Measurements from ENCODE around the gene GCNT2. TPM values are rescaled to one million over a fixed set of nuclear protein-coding genes. Genes with fewer than 3 reads are reported as not detected.

Gene GCNT2
- polyA plus RNA-seq, 3 donors = 3.5 to 10.0 (median 4.3) TPM

DNA sequence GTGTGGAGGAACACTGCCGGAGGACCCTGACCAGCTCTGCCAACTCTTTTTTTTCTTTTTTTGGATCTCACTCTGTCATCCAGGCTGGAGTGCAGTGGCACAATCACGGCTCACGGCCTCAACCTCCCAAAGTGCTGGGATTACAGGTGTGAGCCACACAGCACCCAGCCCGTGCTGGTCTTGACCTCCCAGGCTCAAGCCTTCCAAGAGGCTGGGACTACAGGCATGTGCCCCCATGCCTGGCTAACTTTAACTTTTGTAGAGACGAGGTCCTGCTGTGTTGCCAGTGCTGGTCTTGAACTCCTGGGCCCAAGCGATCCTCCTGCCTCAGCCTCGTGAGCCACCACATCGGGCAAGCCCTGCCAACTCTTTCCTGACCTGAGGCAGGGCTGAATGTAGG, 11.2 kb downstream of the GCNT2 start:
- Mint-ChIP-seq H3K36me3 (peaks cover 1 to 6% of the 10 kb centered on the region in 2 donors), H3K9me3 (no peaks in the 10 kb centered on the region), H3K4me3 (peak overlapping the region; percentile 66 to 89), H3K27ac (peak overlapping the region; percentile 88 to 98 (median 92)), H3K27me3 (ENCODE audit: low read depth in 3 of 3) (no peaks in the 10 kb centered on the region), H3K4me1 (peaks cover 84% of the 10 kb centered on the region)
- Histone ChIP-seq H3K4me1 (ENCODE audit: control insufficient read depth in 1 of 2, insufficient read depth in 2 of 2, low read length in 2 of 2) (peaks cover 85 to 91% of the 10 kb centered on the region in 2 donors), H2AFZ (ENCODE audit: insufficient read depth, low read depth, low read length, poor library complexity, severe bottlenecking) (peak overlapping the region; percentile 23), H3K27ac (ENCODE audit: low read depth in 1 of 2, low read length in 2 of 2) (peak overlapping the region; percentile 81 to 86), H3K9me3 (replicated peaks in 1 of 2; ENCODE audit: control insufficient read depth in 1 of 2, insufficient read depth in 1 of 2, low read length in 2 of 2) (no peaks in the 10 kb centered on the region), H3K36me3 (replicated peaks in 1 of 2; ENCODE audit: control insufficient read depth in 1 of 2, insufficient read depth in 2 of 2, low read length in 2 of 2) (no peaks in the 10 kb centered on the region), H3K4me3 (replicated peaks in 1 of 3; ENCODE audit: low read depth in 2 of 3, low read length in 3 of 3) (peak overlapping the region in 2 of 3 experiments; percentile 57 to 87), H3K79me2 (ENCODE audit: insufficient read depth, low read length) (peaks cover 81% of the 10 kb centered on the region), H3K27me3 (ENCODE audit: control insufficient read depth in 2 of 2, insufficient read depth in 2 of 2, low read length in 2 of 2) (no peaks in the 10 kb centered on the region), H3K4me2 (replicated peaks; ENCODE audit: extremely low read depth, low read length, poor library complexity, severe bottlenecking) (peak overlapping the region; percentile 72), H4K20me1 (ENCODE audit: insufficient read depth, low read length) (no peaks in the 10 kb centered on the region), H3K9ac (ENCODE audit: insufficient read depth, low read length, poor library complexity, severe bottlenecking) (peak overlapping the region; percentile 29)
- TF ChIP-seq, protein P1, sequence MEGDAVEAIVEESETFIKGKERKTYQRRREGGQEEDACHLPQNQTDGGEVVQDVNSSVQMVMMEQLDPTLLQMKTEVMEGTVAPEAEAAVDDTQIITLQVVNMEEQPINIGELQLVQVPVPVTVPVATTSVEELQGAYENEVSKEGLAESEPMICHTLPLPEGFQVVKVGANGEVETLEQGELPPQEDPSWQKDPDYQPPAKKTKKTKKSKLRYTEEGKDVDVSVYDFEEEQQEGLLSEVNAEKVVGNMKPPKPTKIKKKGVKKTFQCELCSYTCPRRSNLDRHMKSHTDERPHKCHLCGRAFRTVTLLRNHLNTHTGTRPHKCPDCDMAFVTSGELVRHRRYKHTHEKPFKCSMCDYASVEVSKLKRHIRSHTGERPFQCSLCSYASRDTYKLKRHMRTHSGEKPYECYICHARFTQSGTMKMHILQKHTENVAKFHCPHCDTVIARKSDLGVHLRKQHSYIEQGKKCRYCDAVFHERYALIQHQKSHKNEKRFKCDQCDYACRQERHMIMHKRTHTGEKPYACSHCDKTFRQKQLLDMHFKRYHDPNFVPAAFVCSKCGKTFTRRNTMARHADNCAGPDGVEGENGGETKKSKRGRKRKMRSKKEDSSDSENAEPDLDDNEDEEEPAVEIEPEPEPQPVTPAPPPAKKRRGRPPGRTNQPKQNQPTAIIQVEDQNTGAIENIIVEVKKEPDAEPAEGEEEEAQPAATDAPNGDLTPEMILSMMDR (IDR thresholded peaks at IDR 0.05) = no peak
- WGBS (ENCODE audit: insufficient coverage) = 85% methylated on average over 7 of the region's 8 CpGs
- intact Hi-C loops (cut with micrococcal nuclease) = loop anchor here (5.0 to 10.0 kb wide), 3 partner anchors 62 to 105 kb away; no protein-coding TSS in a partner anchor
- DNase-seq = no peak

DNA sequence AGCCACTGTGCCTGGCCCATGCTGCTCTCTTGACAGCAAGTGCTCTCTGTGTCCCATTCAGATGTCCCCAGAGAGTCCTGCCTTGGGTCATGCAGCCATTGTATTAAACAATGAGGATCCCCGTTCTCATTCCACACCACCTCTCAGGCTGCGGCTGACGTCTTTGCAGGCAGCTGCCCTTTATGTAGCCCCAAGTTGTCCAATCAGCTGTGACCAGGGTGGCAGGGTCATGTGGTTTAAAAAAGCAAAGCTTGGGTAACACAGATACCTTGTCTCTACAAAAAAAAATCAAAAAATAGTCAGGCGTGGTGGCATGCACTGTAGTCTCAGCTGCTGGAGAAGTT, 13.2 kb downstream of the GCNT2 start:
- Mint-ChIP-seq H3K27me3 (ENCODE audit: low read depth in 3 of 3) (no peaks in the 10 kb centered on the region), H3K4me1 (peaks cover 83% of the 10 kb centered on the region), H3K4me3 (peak overlapping the region; percentile 16 to 74), H3K36me3 (peaks cover 1 to 9% of the 10 kb centered on the region in 2 donors), H3K9me3 (no peaks in the 10 kb centered on the region), H3K27ac (peak overlapping the region; percentile 85 to 98 (median 96))
- TF ChIP-seq, protein P1 (IDR thresholded peaks at IDR 0.05) = no peak
- no peaks in the 10 kb centered on the region for H3K27me3 ChIP-seq (ENCODE audit: control insufficient read depth in 2 of 2, insufficient read depth in 2 of 2, low read length in 2 of 2)
- peak overlapping the region; percentile 83 for H3K4me2 ChIP-seq (replicated peaks; ENCODE audit: extremely low read depth, low read length, poor library complexity, severe bottlenecking)
- H3K79me2 ChIP-seq (ENCODE audit: insufficient read depth, low read length) = peaks cover 90% of the 10 kb centered on the region
- H2AFZ ChIP-seq (ENCODE audit: insufficient read depth, low read depth, low read length, poor library complexity, severe bottlenecking) = no peak overlapping the region
- H3K4me1 ChIP-seq (ENCODE audit: control insufficient read depth in 1 of 2, insufficient read depth in 2 of 2, low read length in 2 of 2) = peaks cover 79 to 87% of the 10 kb centered on the region in 2 donors
- H4K20me1 ChIP-seq (ENCODE audit: insufficient read depth, low read length) = no peaks in the 10 kb centered on the region
- peak in 1 of 3 donors; percentile 16 for DNase-seq
- H3K9ac ChIP-seq (ENCODE audit: insufficient read depth, low read length, poor library complexity, severe bottlenecking) = no peak overlapping the region
- H3K9me3 ChIP-seq (replicated peaks in 1 of 2; ENCODE audit: control insufficient read depth in 1 of 2, insufficient read depth in 1 of 2, low read length in 2 of 2) = no peaks in the 10 kb centered on the region
- WGBS (ENCODE audit: insufficient coverage) = no CpG with 5 or more reads among the region's 4 CpGs
- H3K4me3 ChIP-seq (replicated peaks in 1 of 3; ENCODE audit: low read depth in 2 of 3, low read length in 3 of 3) = peak overlapping the region in 1 of 3 experiments; percentile 87
- H3K36me3 ChIP-seq (replicated peaks in 1 of 2; ENCODE audit: control insufficient read depth in 1 of 2, insufficient read depth in 2 of 2, low read length in 2 of 2) = no peaks in the 10 kb centered on the region
- peak overlapping the region; percentile 81 to 86 for H3K27ac ChIP-seq (ENCODE audit: low read depth in 1 of 2, low read length in 2 of 2)
- intact Hi-C loops (cut with micrococcal nuclease) = loop anchor here (2.0 to 10.0 kb wide), 4 partner anchors 14 to 103 kb away; partner anchors contain the start of gene GCNT2 (in 1 of the 2)
